ENCODE results near the gene IGSF1. TPM values are rescaled to one million over a fixed set of nuclear protein-coding genes. Genes with fewer than 3 reads are reported as not detected.

The IGSF1 gene
- total RNA-seq, 1 experiment from 2014 or later = 0.79 TPM

- Histone ChIP-seq H3K9ac (ENCODE audit: low read length) (no peak overlapping the region), H3K79me2 (ENCODE audit: insufficient read depth, low read length) (no peaks in the 10 kb centered on the region), H3K9me3 (ENCODE audit: control insufficient read depth in 1 of 2, insufficient read depth in 1 of 2, low read depth in 1 of 2, low read length in 2 of 2) (no peaks in the 10 kb centered on the region), H3K27me3 (ENCODE audit: insufficient read depth, low read length) (0 out of 2 replicates have a peak, but pooled peaks cover 7% of the 10 kb centered on the region), H3K36me3 (ENCODE audit: control insufficient read depth in 1 of 2, insufficient read depth in 2 of 2, low read length in 2 of 2) (no peaks in the 10 kb centered on the region), H3K4me1 (ENCODE audit: control insufficient read depth in 1 of 2, insufficient read depth in 2 of 2, low read length in 2 of 2) (no peaks in the 10 kb centered on the region), H3K4me3 (replicated peaks in 1 of 2; ENCODE audit: low read depth in 1 of 2, low read length in 2 of 2) (no peak overlapping the region), H2AFZ (ENCODE audit: low read depth, low read length, poor library complexity, severe bottlenecking) (no peak overlapping the region), H3K9me2 (ENCODE audit: insufficient read depth) (no peaks in the 10 kb centered on the region), H3K4me2 (ENCODE audit: low read length) (no peak overlapping the region), H3K27ac (ENCODE audit: low read depth, low read length) (no peak overlapping the region), H4K20me1 (ENCODE audit: insufficient read depth) (no peaks in the 10 kb centered on the region)
- DNase-seq (ENCODE audit: low read depth, low spot score) = no peak
- RAD21 ChIA-PET (ENCODE audit: low non-redundant PET in 1 of 2, low total read pairs in 2 of 2, uncharacterized antibody in 2 of 2, unreplicated experiment in 2 of 2) = no interaction called here
- intact Hi-C loops (cut with micrococcal nuclease) = no loop called here
- no TSS peak for BruUV-seq (replicated peaks)
- no peak for ATAC-seq
- POLR2A ChIA-PET = no interaction called here
- CTCF ChIA-PET = no interaction called here
- TF ChIP-seq TCF7L2 (IDR thresholded peaks at IDR 0.05; ENCODE audit: borderline replicate concordance, extremely low read depth, insufficient read depth, insufficient read length) = no peak
- TF ChIP-seq SP1 (IDR thresholded peaks at IDR 0.05; ENCODE audit: low read depth) = no peak
- TF ChIP-seq MAX (IDR thresholded peaks at IDR 0.05) = no peak
- TF ChIP-seq EZH2 (IDR thresholded peaks at IDR 0.05) = no peak
- TF ChIP-seq ATF3 (IDR thresholded peaks at IDR 0.05) = no peak
- no peak for TF ChIP-seq REST (IDR thresholded peaks at IDR 0.05; ENCODE audit: low read depth)
- no peak for TF ChIP-seq SIN3A (IDR thresholded peaks at IDR 0.05; ENCODE audit: low read depth)
- no peak for TF ChIP-seq ZFX (IDR thresholded peaks at IDR 0.05)
- TF ChIP-seq POLR2A (IDR thresholded peaks at IDR 0.05; ENCODE audit: borderline replicate concordance, extremely low read depth, insufficient read depth, insufficient read length) = no peak
- TF ChIP-seq YY1 (IDR thresholded peaks at IDR 0.05; ENCODE audit: extremely low read depth, insufficient replicate concordance, low read depth, low read length) = no peak
- TF ChIP-seq EZH2phosphoT487 (IDR thresholded peaks at IDR 0.05; ENCODE audit: borderline replicate concordance) = no peak
- TF ChIP-seq ZNF274 (IDR thresholded peaks at IDR 0.05; ENCODE audit: low read depth, low read length) = no peak
- TF ChIP-seq SRF (IDR thresholded peaks at IDR 0.05; ENCODE audit: low read depth) = no peak
- TF ChIP-seq JUND (IDR thresholded peaks at IDR 0.05) = no peak
- no peak for TF ChIP-seq CEBPB (IDR thresholded peaks at IDR 0.05; ENCODE audit: low read depth)
- TF ChIP-seq CTCF (IDR thresholded peaks at IDR 0.05 in 2 of 3, conservative IDR thresholded peaks at IDR 0.05 in 1 of 3; ENCODE audit: borderline replicate concordance in 1 of 3, insufficient read depth in 1 of 3, low read depth in 2 of 3, low read length in 2 of 3) = no peak
- no peak for TF ChIP-seq EGR1 (IDR thresholded peaks at IDR 0.05; ENCODE audit: low read depth)
- TF ChIP-seq ELF1 (IDR thresholded peaks at IDR 0.05; ENCODE audit: borderline replicate concordance, low read depth) = no peak
- no peak for TF ChIP-seq POLR2AphosphoS5 (IDR thresholded peaks at IDR 0.05; ENCODE audit: low read depth, low read length)
Measured at GRCh38 chrX:131227608-131228007, 61.5 kb downstream of the IGSF1 start.
